Nucleus accumbens (tissue), 56 donors: Measurements from ENCODE around the gene WDFY1.

ENCODE experiments used
- DNase-seq, 56 donors: peaks; one replicate each; lab custom pipeline; 2025; lab: John Stamatoyannopoulos, UW

The WDFY1 gene

GRCh38 chr2:223865124-223865523, 80.0 kb downstream of the WDFY1 start:
- no peak for DNase-seq

GRCh38 chr2:223863491-223863890, 81.6 kb downstream of the WDFY1 start:
- DNase-seq, result no peak

GRCh38 chr2:223860809-223861738, 84.1 kb downstream of the WDFY1 start:
- no peak for DNase-seq

DNA sequence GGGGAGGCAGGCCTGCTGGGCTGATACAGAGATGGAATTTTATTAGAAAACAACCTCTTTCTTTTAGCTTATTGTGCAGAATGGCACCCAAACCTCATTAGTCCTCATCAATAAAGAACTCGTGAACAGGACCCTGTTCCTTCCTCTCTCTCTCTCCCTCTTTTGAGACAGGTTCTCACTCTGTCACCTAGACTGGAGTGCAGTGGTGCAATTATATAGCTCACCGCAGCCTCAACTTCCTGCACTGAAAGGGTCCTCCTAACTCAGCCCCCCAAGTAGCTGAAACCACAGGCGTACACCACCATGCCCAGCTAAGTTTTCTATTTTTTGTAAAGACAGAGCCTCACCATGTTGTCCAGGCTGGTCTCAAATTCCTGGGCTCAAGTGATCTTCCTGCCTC, 86.1 kb downstream of the WDFY1 start:
- DNase-seq, result no peak

- no peak for DNase-seq
These were observed 88.6 kb downstream of the WDFY1 start for GRCh38 chr2:223856584-223856983.

DNA sequence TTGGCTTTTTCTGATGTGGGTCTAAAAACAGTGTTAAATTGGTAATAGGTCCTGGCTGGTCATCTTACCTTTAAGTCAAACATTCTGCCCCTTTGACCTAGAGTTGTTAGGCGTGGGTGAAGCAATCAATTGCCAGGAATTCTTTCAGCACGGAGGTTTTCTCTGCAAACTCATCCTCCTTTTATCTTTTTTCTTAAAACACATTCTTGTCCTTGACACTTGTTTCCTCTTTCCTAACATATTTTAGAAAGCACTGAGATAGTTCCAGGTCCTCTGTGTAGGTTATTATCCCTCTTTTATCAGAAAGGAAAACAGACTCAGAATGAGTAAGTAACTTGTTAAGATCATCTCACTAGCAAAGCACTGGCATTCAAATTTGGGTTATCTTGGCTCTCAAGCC, 89.1 kb downstream of the WDFY1 start:
- DNase-seq, result no peak

GRCh38 chr2:223855426-223855825, 89.7 kb downstream of the WDFY1 start:
- no peak for DNase-seq

GRCh38 chr2:223854741-223855140, 90.4 kb downstream of the WDFY1 start:
- no peak for DNase-seq

DNA sequence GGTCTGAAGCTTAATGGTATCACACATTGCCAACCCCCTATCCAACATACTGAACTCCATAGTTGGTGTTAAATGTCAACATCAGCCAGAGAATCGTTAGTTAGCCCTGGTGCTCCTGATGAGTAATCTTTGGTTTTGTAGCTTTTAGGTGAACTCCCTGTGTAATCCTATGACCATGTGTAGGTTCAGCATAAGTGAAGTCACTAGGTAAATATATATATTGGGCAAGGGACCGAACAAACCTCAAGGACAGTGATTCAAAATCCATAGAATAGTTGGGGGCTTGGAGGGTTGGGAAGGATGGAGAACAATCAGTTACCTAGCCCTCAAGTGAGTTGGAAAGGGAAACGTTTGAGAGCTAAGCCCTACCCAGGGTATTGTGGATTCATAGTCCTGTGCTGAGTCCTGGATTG, 91.7 kb downstream of the WDFY1 start:
- DNase-seq, result no peak

DNA sequence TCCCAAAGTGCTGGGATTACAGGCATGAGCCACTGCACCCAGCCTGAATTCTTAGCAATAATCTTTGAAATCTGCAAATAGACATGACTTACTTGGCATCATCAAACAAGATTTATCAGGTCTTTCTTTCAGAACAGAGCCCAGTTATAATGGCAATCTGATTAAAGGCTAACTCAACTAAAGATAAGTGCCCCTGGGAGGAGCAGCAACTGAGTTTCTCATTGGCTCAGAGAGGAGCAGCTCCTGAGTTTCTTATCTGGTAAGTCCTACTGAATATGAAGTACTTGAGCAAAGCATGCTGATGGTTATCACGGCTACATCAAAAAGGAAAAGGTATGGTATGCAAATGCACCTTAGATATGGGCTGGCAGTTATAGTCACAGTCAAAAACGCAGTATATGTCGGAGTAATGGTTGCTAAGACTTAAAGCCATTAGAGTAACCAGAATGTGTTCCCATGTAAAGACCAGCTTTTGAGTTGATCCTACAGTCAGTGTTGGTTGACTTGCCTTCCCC, 92.8 kb downstream of the WDFY1 start:
- DNase-seq, result no peak

DNA sequence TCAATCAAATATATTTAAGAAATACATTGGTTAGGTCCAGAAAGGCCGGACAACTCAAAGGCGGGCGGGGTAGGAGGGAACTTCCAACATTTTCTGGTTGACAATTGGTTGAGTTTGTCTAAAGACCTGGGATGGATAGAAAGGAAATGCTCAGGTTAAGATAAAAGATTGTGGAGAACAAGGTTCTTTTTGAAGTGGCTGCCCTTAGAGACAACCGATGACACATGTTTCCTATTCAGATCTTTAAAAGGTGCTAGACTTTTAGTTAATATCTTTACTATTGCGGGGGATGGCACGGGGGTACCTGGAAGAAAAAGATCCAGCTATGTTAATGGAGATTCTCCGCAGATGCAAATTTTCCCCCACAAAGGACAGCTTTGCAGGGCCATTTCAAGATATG, 97.7 kb downstream of the WDFY1 start:
- no peak for DNase-seq

- DNase-seq, result no peak
These were observed 98.6 kb downstream of the WDFY1 start for GRCh38 chr2:223846515-223846914.

DNA sequence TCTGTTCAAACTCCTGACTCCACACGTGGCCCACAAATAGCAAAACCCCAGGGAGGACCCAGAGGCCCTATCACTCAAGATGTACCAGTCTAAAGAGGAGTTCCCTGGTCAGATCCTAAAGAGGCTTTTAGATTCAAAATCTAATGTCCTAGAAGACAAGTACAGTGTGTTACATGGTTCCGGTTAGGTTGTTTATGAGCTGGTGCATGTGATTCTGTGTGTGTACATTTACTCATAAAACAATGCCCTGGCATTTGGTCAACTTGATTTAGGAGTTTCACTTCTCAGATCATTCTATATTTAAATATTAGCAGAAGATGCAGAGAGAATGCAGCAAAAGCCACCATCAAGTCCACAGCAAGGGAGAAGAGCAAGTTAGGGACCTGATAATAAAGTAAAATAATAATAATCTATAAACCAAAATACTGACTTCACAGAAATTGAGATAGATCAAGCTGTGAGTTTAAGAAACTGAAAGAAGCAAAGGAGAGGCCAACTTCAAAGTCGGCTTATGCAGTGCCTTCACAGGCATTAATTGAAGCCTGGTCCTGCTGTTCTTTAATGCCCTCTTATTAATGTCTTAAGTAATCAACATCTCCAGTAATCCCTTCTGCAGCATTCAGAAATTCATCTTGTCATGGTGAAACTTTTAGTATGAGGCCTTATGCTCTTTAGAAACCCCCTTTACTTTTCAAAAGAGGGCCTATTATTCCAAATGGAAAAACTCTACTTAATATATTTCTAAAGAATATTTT, 103.5 kb downstream of the WDFY1 start:
- DNase-seq, result no peak

DNA sequence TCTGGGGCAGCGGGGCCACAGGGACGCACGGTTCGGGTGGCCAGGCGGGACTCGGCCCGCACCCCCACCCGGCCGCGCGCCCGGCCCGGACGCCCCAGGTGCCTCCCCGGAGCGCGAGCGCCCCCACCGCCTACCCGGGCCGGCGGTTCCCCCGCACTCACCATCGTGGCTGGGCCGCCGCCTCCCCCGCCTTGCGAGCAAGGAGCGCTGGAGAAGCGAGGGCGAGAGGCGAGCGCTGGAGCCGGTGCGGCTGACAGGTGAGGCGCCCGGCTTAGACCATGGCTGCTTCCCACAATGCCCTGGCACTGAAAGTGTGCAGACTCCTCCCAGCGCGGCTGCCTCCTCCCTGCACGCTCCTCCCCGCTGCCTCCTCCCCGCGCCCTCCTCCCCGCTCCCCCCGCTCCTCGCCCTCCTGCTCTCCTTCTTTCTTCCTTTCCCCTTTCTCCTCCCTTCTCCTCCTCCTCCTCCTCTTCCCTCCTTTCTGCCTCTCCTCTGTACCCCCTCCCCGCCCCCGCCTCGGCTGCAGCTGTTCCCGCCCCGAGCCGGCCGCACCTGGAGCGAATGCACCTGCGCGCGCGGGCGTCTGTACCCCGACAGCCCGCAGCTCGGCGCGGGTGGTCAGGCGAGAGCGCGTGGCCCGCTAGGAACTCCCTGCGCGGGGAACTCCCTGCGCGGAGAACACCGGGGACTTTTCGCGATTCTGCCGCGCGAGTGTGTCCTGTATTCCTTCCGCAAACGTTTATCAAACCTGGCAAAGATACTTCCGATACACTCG, 107.7 kb downstream of the WDFY1 start, which contains the start of gene AP1S3:
Gene AP1S3, minus strand, starts transcription at position 296 of the 775 bp plus-strand sequence. Its CDS starts 132 bp downstream, at position 164.
- DNase-seq, result peak in 52 of 56 donors; percentile 2 to 86 (median 46)

DNA sequence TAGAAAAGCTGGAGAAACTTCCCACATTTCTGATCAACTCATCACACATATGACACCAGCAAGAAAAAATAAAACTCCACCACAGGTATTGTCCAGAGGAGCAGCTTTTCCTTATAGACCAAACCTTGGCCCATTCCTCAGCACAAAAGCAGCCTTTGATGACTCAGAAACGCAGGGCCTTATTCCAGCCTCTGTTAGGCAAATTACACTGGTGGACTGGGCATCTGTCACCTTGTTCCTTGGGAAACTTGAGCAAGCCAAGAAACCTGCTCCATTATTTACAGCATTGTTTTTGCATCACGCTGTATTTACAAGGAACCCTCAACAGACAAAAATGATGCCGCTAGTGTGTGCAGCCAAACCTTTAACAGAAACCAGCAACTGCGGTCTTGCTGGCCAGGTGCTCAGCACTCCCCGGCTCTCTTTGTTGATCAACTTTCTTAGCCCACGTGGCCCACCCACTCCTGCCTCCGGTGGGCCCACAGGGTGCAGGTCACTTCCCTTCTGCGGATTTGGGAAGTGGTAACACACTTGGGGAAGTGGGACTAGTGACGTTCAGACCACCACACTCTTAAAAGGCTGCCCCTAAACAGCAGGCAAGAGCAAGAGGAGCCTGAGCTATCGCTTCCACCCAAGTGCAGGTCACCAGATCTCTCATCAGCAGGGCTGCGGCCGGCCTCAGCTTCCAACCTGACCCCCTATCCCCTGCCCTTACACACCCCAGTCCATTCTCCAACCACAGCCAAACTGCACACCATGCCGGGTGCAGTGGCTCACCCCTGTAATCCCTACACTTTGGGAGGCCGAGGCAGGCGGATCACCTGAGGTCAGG, 109.2 kb downstream of the WDFY1 start:
- DNase-seq, result peak in 1 of 56 donors; percentile 11

DNA sequence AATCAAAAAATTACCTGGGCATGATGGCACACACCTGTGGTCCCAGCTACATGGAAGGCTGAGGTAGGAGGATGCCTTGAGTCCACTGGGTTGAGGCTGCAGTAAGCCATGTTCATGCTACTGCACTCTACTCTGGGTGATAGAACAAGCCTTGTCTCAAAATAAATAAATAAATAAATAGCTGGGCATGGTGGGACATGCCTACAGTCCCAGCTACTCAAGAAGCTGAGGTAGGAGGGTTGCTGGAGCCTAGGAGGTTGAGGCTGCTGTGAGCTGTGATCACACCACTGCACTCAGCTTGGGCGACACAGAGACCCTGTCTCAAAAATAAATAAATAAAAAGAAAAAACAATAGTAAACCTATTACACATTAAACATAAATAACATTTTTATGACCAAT, 110.7 kb downstream of the WDFY1 start:
- DNase-seq, result no peak

GRCh38 chr2:223832241-223832903, 112.8 kb downstream of the WDFY1 start:
- no peak for DNase-seq

- no peak for DNase-seq
These were observed 116.0 kb downstream of the WDFY1 start for GRCh38 chr2:223829128-223829527.

DNA sequence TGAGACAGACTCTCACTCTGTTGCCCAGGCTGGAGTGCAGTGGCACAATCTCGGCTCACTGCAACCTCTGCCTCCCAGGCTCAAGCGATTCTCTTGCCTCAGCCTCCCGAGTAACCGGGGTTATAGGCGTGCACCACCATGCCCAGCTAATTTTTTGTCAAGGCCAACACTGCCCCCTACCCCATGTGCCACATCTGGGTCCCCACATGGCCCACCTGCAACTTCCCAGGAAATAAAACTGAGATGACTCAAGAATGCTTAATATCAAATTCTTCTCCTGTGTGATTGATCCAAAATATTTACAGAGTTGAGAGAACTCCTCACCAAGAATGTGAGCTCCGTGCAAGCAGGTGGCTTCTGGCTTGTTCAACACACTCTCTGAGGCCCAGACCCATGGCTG, 116.8 kb downstream of the WDFY1 start:
- DNase-seq, result no peak
